ENCODE results near the gene RPL27A.

The RPL27A gene

DNA sequence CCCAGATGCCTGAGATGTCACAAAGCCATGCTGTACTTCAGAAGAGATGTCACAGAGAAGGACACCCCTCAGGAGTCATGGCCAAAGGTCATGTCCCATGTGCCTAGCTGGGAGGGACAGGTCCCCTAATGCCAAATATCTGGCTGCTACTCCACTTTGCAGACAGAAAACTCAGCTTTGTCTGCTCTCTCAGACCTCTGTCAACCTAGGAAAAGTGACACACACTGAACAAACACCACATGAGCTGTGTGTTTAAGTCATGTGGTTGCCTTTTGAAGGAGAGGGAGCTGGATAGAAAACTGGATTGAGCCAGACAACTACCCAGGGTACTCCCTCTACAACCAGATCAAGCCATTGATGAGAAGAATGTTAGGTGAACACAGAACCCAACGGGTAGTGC lies 3.6 kb upstream of the RPL27A start:
- no peak overlapping the region for H3K27ac ChIP-seq (ENCODE audit: extremely low read depth, low read depth, low read length)
- no peaks in the 10 kb centered on the region for H3K4me1 ChIP-seq (ENCODE audit: control insufficient read depth, insufficient read depth, low read length)
- TF ChIP-seq ZNF76 (tag by site-specific recombination; IDR thresholded peaks at IDR 0.05; ENCODE audit: borderline replicate concordance, low read depth): no peak
- TF ChIP-seq ZNF37A (tag by site-specific recombination; IDR thresholded peaks at IDR 0.05): no peak
- ChIA-PET CTCF (no interaction called here), POLR2A (interaction anchor here (1.4 kb wide), 1 partner anchor 10 kb away, joined by 9 read pairs; no protein-coding TSS in a partner anchor)
- no peak overlapping the region for H3K4me3 ChIP-seq (ENCODE audit: low read depth, low read length)
- no peaks in the 10 kb centered on the region for H3K9me3 ChIP-seq (ENCODE audit: control insufficient read depth, insufficient read depth, low read depth, low read length)
- peaks cover 0 to 33% of the 10 kb centered on the region in 2 experiments; a peak in 2 of 3 replicates for H3K36me3 ChIP-seq (ENCODE audit: control insufficient read depth in 2 of 2, insufficient read depth in 1 of 2, low read length in 2 of 2)

DNA sequence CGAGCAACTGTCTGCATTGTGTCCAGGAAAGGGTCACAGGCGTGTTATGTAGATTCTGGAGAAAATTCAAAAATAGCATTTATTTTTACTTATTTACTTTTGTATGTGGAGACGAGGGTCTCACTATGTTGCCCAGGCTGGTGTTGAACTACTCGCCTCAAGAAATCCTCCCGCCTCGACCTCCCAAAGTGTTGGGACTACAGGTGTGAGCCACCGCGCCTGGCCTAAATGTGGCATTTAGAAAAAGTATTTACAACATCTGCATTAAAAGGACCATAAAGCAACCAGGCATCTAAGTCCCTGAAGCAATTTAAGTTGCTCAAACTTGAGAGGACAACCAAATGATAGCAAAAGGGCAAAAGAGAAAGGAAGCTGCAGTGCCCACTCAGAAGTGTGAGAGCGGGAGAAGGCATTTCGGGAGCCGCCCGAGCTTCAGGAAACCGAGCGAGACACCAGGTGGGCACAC lies 722 bp upstream of the RPL27A start:
- POLR2A ChIA-PET: interaction anchor here (0.8 to 2.2 kb wide), 20 partner anchors 8 to 779 kb away, joined by 3 to 11 read pairs (median 4); partner anchors contain the start of gene ZNF143
- Histone ChIP-seq H3K9me3 (ENCODE audit: control insufficient read depth, insufficient read depth, low read depth, low read length) (no peaks in the 10 kb centered on the region), H3K4me1 (ENCODE audit: control insufficient read depth, insufficient read depth, low read length) (no peaks in the 10 kb centered on the region), H3K36me3 (ENCODE audit: control insufficient read depth in 2 of 2, insufficient read depth in 1 of 2, low read length in 2 of 2) (peaks cover 3 to 58% of the 10 kb centered on the region in 2 experiments), H3K27ac (ENCODE audit: extremely low read depth, low read depth, low read length) (peak overlapping the region; percentile 84; the same call in 1 of the 2 replicates), H3K4me3 (ENCODE audit: low read depth, low read length) (peak overlapping the region; percentile 94)
- TF ChIP-seq SETDB1 (IDR thresholded peaks at IDR 0.05; ENCODE audit: insufficient read length, low read length): no peak
- no peak for TF ChIP-seq ZNF37A (tag by site-specific recombination; IDR thresholded peaks at IDR 0.05)
- TF ChIP-seq ZNF354C (tag by site-specific recombination; IDR thresholded peaks at IDR 0.05; ENCODE audit: borderline replicate concordance, low read depth): no peak
- no peak for TF ChIP-seq ZSCAN16 (tag by site-specific recombination; IDR thresholded peaks at IDR 0.05)
- no peak for TF ChIP-seq BCL11B (tag by site-specific recombination; IDR thresholded peaks at IDR 0.05; ENCODE audit: low read depth)
- TF ChIP-seq WT1 (tag by site-specific recombination; IDR thresholded peaks at IDR 0.05): no peak
- peak; percentile 47; the same call in 1 of the 2 replicates for TF ChIP-seq ZNF121 (tag by site-specific recombination; IDR thresholded peaks at IDR 0.05)
- TF ChIP-seq ZFP69B (tag by site-specific recombination; IDR thresholded peaks at IDR 0.05): no peak
- TF ChIP-seq ZNF544 (tag by site-specific recombination; IDR thresholded peaks at IDR 0.05): no peak
- no peak for TF ChIP-seq ZNF600 (tag by site-specific recombination; IDR thresholded peaks at IDR 0.05)
- TF ChIP-seq ZNF561 (tag by site-specific recombination; IDR thresholded peaks at IDR 0.05; ENCODE audit: borderline replicate concordance): no peak
- TF ChIP-seq ZNF391 (tag by site-specific recombination; IDR thresholded peaks at IDR 0.05; ENCODE audit: borderline replicate concordance, low read depth): no peak
- no peak for TF ChIP-seq ZNF621 (tag by site-specific recombination; IDR thresholded peaks at IDR 0.05)
- no peak for TF ChIP-seq ZNF701 (tag by site-specific recombination; IDR thresholded peaks at IDR 0.05)
- no peak for TF ChIP-seq SALL2 (tag by site-specific recombination; IDR thresholded peaks at IDR 0.05; ENCODE audit: borderline replicate concordance)
- TF ChIP-seq, protein P1, sequence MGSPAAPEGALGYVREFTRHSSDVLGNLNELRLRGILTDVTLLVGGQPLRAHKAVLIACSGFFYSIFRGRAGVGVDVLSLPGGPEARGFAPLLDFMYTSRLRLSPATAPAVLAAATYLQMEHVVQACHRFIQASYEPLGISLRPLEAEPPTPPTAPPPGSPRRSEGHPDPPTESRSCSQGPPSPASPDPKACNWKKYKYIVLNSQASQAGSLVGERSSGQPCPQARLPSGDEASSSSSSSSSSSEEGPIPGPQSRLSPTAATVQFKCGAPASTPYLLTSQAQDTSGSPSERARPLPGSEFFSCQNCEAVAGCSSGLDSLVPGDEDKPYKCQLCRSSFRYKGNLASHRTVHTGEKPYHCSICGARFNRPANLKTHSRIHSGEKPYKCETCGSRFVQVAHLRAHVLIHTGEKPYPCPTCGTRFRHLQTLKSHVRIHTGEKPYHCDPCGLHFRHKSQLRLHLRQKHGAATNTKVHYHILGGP (tag by site-specific recombination; IDR thresholded peaks at IDR 0.05): no peak
- TF ChIP-seq, protein P2, sequence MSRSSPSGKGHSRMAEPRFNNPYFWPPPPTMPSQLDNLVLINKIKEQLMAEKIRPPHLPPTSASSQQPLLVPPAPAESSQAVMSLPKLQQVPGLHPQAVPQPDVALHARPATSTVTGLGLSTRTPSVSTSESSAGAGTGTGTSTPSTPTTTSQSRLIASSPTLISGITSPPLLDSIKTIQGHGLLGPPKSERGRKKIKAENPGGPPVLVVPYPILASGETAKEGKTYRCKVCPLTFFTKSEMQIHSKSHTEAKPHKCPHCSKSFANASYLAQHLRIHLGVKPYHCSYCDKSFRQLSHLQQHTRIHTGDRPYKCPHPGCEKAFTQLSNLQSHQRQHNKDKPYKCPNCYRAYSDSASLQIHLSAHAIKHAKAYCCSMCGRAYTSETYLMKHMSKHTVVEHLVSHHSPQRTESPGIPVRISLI (tag by site-specific recombination; IDR thresholded peaks at IDR 0.05): no peak
- TF ChIP-seq, protein P3, sequence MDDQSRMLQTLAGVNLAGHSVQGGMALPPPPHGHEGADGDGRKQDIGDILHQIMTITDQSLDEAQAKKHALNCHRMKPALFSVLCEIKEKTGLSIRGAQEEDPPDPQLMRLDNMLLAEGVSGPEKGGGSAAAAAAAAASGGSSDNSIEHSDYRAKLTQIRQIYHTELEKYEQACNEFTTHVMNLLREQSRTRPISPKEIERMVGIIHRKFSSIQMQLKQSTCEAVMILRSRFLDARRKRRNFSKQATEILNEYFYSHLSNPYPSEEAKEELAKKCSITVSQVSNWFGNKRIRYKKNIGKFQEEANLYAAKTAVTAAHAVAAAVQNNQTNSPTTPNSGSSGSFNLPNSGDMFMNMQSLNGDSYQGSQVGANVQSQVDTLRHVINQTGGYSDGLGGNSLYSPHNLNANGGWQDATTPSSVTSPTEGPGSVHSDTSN (CRISPR knock-in tag; IDR thresholded peaks at IDR 0.05): 0 out of 2 replicates have a peak, but pooled peaks have one; percentile 3
- TF ChIP-seq PRDM1 (tag by site-specific recombination; IDR thresholded peaks at IDR 0.05): 0 out of 2 replicates have a peak, but pooled peaks have one; percentile 30
- 0 out of 2 replicates have a peak, but pooled peaks have one; percentile 6 for TF ChIP-seq SCRT2 (tag by site-specific recombination; IDR thresholded peaks at IDR 0.05)
- TF ChIP-seq ZFP41 (tag by site-specific recombination; IDR thresholded peaks at IDR 0.05; ENCODE audit: borderline replicate concordance): no peak
- TF ChIP-seq, protein P4, sequence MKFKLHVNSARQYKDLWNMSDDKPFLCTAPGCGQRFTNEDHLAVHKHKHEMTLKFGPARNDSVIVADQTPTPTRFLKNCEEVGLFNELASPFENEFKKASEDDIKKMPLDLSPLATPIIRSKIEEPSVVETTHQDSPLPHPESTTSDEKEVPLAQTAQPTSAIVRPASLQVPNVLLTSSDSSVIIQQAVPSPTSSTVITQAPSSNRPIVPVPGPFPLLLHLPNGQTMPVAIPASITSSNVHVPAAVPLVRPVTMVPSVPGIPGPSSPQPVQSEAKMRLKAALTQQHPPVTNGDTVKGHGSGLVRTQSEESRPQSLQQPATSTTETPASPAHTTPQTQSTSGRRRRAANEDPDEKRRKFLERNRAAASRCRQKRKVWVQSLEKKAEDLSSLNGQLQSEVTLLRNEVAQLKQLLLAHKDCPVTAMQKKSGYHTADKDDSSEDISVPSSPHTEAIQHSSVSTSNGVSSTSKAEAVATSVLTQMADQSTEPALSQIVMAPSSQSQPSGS (tag by site-specific recombination; IDR thresholded peaks at IDR 0.05; ENCODE audit: low read depth): no peak
- TF ChIP-seq ZNF426 (tag by site-specific recombination; IDR thresholded peaks at IDR 0.05): no peak
- CTCF ChIA-PET: interaction anchor here (1.5 kb wide), 1 partner anchor 131 kb away, joined by 3 read pairs; no protein-coding TSS in a partner anchor
